Cardiac fibroblast (primary cell): Measurements from ENCODE around the gene DKC1.

Experiments
- DNase-seq, 2 donors: peaks; one replicate each; pipeline versions ENCODE4 v3.0.0 to v3.0.0-alpha.2; 2010; ENCODE audit warnings: low read depth in 2 of 2
- H3K4me3 ChIP-seq, 2 donors: replicated peaks in 1 of 2; 1 replicate in 1 of 2; 2 replicates in 1 of 2; pipeline ENCODE4 v1.5.1; 2011; ENCODE audit warnings: low read depth in 2 of 2, low read length in 2 of 2, mild to moderate bottlenecking in 2 of 2, moderate library complexity in 1 of 2
- TF ChIP-seq, protein P1 (sequence below): IDR thresholded peaks from one replicate; pipeline ENCODE4 v1.5.1; 2011; ENCODE audit warnings: low read depth, mild to moderate bottlenecking, low read length, inconsistent platforms

Gene DKC1

DNA sequence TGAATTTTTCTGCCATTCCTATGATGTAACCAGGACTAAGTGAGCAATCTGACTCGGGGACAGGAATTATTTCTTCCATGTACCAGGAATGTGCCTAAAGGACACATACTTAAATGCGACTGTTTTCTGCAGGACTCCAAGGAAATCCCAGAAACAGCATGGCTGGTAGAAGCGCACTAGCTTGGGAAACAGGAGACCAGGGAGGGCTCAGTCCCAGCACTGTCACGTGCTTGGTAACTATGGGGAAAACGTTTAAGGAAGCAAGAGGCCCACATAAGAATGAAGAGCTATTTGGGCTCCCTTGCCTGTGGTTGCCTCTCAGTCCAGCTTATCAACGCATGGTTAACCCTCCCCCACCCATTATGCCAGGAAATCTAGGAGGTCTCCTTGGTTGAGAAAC, 23.1 kb downstream of the DKC1 start:
- TF ChIP-seq, protein P1, sequence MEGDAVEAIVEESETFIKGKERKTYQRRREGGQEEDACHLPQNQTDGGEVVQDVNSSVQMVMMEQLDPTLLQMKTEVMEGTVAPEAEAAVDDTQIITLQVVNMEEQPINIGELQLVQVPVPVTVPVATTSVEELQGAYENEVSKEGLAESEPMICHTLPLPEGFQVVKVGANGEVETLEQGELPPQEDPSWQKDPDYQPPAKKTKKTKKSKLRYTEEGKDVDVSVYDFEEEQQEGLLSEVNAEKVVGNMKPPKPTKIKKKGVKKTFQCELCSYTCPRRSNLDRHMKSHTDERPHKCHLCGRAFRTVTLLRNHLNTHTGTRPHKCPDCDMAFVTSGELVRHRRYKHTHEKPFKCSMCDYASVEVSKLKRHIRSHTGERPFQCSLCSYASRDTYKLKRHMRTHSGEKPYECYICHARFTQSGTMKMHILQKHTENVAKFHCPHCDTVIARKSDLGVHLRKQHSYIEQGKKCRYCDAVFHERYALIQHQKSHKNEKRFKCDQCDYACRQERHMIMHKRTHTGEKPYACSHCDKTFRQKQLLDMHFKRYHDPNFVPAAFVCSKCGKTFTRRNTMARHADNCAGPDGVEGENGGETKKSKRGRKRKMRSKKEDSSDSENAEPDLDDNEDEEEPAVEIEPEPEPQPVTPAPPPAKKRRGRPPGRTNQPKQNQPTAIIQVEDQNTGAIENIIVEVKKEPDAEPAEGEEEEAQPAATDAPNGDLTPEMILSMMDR, result no peak
- no peak overlapping the region for H3K4me3 ChIP-seq
- peak in 1 of 2 donors; percentile 61 for DNase-seq

DNA sequence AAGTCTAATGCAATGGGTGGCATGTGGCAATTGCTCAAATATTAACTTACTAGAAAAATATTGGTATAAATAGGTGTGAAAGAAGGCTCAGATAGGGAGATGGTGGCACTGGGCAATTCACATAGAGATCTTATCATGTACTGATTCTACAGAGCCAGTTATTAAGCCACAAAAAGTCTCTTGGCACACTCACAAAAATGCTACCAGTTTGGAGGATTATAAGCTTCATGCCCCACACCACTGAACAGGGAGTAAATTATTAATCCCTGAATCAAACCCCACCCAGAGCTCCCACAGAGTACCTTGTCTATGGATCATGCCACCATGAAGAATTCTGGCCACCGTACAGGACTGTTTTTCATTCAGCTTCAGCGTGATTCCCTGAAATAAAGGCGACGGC, 28.8 kb downstream of the DKC1 start:
- TF ChIP-seq, protein P1, result no peak

DNA sequence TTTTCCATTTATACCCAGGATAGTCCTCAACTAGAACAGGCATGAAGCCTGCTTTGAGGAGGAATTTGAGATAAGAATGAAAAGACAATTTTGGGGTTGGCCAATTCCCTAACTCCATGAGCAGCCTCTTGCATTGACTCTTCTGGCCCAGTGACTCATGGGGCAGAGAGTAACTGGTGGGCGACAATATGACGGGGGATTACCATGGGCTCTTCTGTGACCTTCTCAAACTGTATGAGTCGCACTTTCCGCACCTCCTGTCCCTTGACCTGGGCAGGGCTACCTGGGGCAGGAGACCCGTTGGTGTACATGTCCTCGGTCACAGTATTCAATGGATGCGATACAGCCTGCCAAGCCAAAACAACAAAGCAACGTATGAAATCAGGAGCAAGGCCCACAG, 29.3 kb downstream of the DKC1 start:
- H3K4me3 ChIP-seq, result no peak overlapping the region
- DNase-seq, result no peak
- TF ChIP-seq, protein P1, result no peak

More for the DNA sequence above, 28.8 kb downstream of the DKC1 start:
- no peak for DNase-seq
- no peak overlapping the region for H3K4me3 ChIP-seq

DNA sequence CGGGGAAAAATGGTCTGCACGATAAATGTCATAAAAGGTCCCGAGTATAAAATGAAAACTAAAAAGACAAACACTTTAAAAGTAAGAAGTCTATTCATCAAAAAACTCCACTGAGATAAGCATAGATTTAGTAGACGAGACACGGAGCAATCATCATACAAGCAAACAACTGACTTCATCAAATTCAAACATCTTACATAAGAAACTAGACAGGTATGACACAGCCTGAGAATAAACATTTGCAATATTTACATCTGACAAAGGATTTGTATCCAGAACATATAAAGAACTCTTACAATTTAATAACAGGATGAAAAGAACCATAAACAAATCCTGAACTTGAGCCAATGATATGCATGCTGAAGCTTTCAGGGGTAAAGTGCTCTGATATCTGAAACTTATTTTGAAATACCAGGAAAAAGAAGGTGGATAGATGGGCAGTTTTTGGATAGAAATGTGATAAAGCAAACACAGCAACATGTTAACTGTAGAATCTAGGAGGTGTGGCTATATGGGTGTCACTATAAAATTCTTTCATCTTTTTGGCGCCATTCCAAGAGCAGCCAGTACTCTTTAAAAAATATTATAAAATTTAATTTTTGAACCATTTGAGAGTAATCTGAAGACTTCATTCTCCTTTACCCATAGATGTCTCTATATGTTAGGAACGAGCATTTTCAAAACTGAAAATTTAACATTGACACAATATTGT, 30.6 kb downstream of the DKC1 start:
- TF ChIP-seq, protein P1, result no peak

DNA sequence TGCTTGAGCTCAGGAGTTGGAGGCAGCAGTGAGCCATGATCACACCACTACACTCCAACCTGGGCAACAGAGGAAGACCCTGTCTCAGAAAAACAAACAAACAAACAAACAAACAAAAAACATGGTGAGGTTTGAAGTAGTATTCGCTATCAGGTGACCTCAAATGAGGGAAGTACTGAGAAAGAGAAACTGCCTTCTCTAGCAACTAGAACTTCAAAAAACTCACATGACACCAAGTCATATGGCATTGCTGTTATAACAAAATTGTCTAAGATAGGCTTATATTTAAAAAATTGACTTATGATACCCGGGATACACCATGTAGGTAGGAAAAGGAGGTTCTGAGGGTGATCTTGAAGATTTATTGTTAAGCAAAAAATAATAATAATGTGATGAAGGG, 32.4 kb downstream of the DKC1 start:
- no peak overlapping the region for H3K4me3 ChIP-seq
- DNase-seq, result no peak
- TF ChIP-seq, protein P1, result no peak

More for the DNA sequence above, 30.6 kb downstream of the DKC1 start:
- no peak for DNase-seq
- no peak overlapping the region for H3K4me3 ChIP-seq

DNA sequence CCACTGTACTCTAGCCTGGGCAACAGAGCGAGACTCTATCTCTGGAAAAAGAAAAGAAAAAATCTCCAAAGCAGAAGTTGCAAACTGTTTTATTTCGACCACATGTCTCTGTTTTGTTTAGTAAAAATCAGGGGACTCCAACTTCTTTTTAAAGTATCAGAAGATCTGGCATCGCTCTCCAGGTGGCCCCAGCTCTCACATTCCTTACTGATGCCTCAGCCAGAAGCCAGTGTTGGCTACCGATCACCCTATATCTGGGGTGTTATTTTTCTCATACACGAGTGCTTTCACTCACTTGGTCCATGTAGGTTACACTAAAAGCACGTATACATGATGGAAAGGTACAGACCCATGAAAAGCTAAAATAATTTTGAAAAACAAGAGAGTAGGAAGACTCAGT, 34.3 kb downstream of the DKC1 start:
- no peak overlapping the region for H3K4me3 ChIP-seq
- TF ChIP-seq, protein P1, result no peak
- peak in 1 of 2 donors; percentile 12 for DNase-seq
